CD4-positive, CD25-positive, alpha-beta regulatory T cell (primary cell): ENCODE results near the gene TIAM1. TPM values are rescaled to one million over a fixed set of nuclear protein-coding genes. Genes with fewer than 3 reads are reported as not detected.

ENCODE experiments used
- ATAC-seq, 2 donors: fragments of 150-1000 bp; cut with Tn5 transposase; one replicate each; pipeline ENCODE4 v1.10.0; 2021; ENCODE audit warnings: low read depth in 2 of 2, moderate number of reproducible peaks in 2 of 2, moderate library complexity in 1 of 2
- DNase-seq, 3 donors: peaks; one replicate each; pipeline versions ENCODE4 v3.0.0 to v3.0.0-alpha.2; 2012 to 2022; ENCODE audit warnings: mixed read lengths in 1 of 3
- H3K27ac ChIP-seq: one replicate; pipeline ENCODE4 v1.7.0; 2013; ENCODE audit warnings: mild to moderate bottlenecking, low read length; ENCODE audit not compliant: insufficient read depth, poor library complexity, severe bottlenecking
- H3K27me3 ChIP-seq: one replicate; pipeline ENCODE4 v1.7.0; 2013; ENCODE audit warnings: low read length; ENCODE audit not compliant: control insufficient read depth, insufficient read depth
- H3K36me3 ChIP-seq: one replicate; pipeline ENCODE4 v1.7.0; 2013; ENCODE audit warnings: mild to moderate bottlenecking, low read length, moderate library complexity; ENCODE audit not compliant: control insufficient read depth, insufficient read depth
- H3K4me1 ChIP-seq: 2 replicates; pipeline ENCODE4 v1.7.0; 2013; ENCODE audit warnings: mild to moderate bottlenecking, low read length; ENCODE audit not compliant: insufficient read depth, control insufficient read depth, poor library complexity, severe bottlenecking
- H3K4me3 ChIP-seq: one replicate; pipeline ENCODE4 v1.7.0; 2013; ENCODE audit warnings: low read depth, mild to moderate bottlenecking, low read length, moderate library complexity
- H3K9me3 ChIP-seq, 2 experiments: 1 replicate in 1 of 2; 2 replicates in 1 of 2; pipeline ENCODE4 v1.7.0; 2013; ENCODE audit warnings: low read length in 2 of 2, mild to moderate bottlenecking in 1 of 2, moderate library complexity in 1 of 2; ENCODE audit not compliant: control insufficient read depth in 2 of 2
- H3K27ac Mint-ChIP-seq, 3 donors: one replicate each; pipeline ENCODE4 v1.8.0; 2020 to 2022; ENCODE audit warnings: mild to moderate bottlenecking in 3 of 3, mixed read lengths in 3 of 3, moderate library complexity in 2 of 3
- H3K27me3 Mint-ChIP-seq: one replicate; pipeline ENCODE4 v1.8.0; 2022; ENCODE audit warnings: mild to moderate bottlenecking, mixed read lengths
- H3K36me3 Mint-ChIP-seq: one replicate; pipeline ENCODE4 v1.8.0; 2020; ENCODE audit warnings: mixed read lengths
- H3K4me1 Mint-ChIP-seq, 4 donors: one replicate each; pipeline ENCODE4 v1.8.0; 2020 to 2022; ENCODE audit warnings: mixed read lengths in 4 of 4, mild to moderate bottlenecking in 1 of 4
- H3K4me3 Mint-ChIP-seq, 4 donors: one replicate each; pipeline ENCODE4 v1.8.0; 2020 to 2022; ENCODE audit warnings: mild to moderate bottlenecking in 4 of 4, mixed read lengths in 4 of 4, moderate library complexity in 3 of 4
- H3K9me3 Mint-ChIP-seq, 7 donors: one replicate each; pipeline ENCODE4 v1.8.0; 2020 to 2022; ENCODE audit warnings: mixed read lengths in 7 of 7, mild to moderate bottlenecking in 3 of 7, moderate library complexity in 2 of 7
- polyA plus RNA-seq, 4 donors: library from polyadenylated mRNA; unstranded; fragments of 300-500 nt; fragmentation: Illumina TruSeq; gene quantifications; one replicate each; pipeline ENCODE4 v1.2.3, GENCODE V29; 2021
- total RNA-seq: library from RNA; stranded (reverse); gene quantifications from one replicate; pipeline ENCODE4 v1.2.3, GENCODE V29; 2022

TIAM1 gene
- total and polyA plus RNA-seq, 5 donors from 2014 or later = 31.1 to 142 (median 35.2) TPM

DNA sequence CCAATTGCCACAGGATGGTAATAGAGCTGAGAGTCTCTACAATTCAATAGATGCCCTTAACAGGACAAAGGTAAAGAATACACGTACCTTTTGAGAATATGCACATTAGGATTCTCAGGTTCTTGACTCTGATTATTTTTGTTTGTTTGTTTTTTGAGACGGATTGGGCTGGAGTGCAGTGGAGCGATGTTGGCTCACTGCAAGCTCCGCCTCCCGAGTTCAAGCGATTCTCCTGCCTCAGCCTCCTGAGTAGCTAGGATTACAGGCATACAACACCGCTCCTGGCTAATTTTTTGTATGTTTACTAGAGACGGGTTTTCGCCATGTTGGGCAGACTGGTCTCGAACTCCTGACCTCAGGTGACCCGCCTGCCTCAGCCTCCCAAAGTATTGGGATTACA, 48.4 kb downstream of the TIAM1 start:
- H3K4me1 Mint-ChIP-seq = peaks cover 0 to 3% (median 0%) of the 10 kb centered on the region in 4 donors
- no peak for ATAC-seq
- Histone ChIP-seq H3K4me3 (no peak overlapping the region), H3K4me1 (no peaks in the 10 kb centered on the region), H3K9me3 (no peaks in the 10 kb centered on the region), H3K27me3 (no peaks in the 10 kb centered on the region), H3K36me3 (no peaks in the 10 kb centered on the region), H3K27ac (no peak overlapping the region)
- peak overlapping the region in 1 of 3 donors; percentile 50 for H3K27ac Mint-ChIP-seq
- no peaks in the 10 kb centered on the region for H3K27me3 Mint-ChIP-seq
- DNase-seq = no peak
- peaks cover 5% of the 10 kb centered on the region for H3K36me3 Mint-ChIP-seq
- H3K4me3 Mint-ChIP-seq = no peak overlapping the region
- peaks cover 0 to 4% (median 0%) of the 10 kb centered on the region in 7 donors for H3K9me3 Mint-ChIP-seq

DNA sequence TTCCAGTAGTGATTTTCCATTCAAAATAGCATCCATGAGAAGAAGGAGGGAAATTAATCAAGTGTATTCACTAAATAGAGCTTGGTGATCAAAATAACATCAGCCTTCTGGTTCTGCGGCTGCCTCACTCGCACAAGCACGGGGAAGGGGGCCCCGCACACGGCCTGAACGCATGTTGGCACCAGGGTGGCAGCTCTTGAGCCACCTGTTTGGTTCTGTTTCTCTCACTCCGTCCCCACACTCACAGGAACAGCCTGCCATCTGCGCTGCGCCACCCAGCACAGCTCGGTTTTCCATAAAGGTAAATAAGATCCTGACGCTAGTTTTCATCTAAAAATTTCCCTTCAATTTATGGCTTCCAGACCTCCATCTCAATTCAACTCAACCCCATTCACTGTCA, 49.4 kb downstream of the TIAM1 start:
- H3K9me3 Mint-ChIP-seq = peaks cover 0 to 4% (median 0%) of the 10 kb centered on the region in 7 donors
- H3K27me3 Mint-ChIP-seq = no peaks in the 10 kb centered on the region
- H3K4me3 ChIP-seq = no peak overlapping the region
- no peak overlapping the region for H3K27ac Mint-ChIP-seq
- no peaks in the 10 kb centered on the region for H3K9me3 ChIP-seq
- no peak overlapping the region for H3K27ac ChIP-seq
- no peaks in the 10 kb centered on the region for H3K27me3 ChIP-seq
- H3K36me3 Mint-ChIP-seq = peaks cover 5% of the 10 kb centered on the region
- ATAC-seq (no peak), DNase-seq (no peak)
- H3K4me1 ChIP-seq = no peaks in the 10 kb centered on the region
- H3K36me3 ChIP-seq = no peaks in the 10 kb centered on the region
- peaks cover 0 to 3% (median 0%) of the 10 kb centered on the region in 4 donors for H3K4me1 Mint-ChIP-seq
- H3K4me3 Mint-ChIP-seq = no peak overlapping the region

DNA sequence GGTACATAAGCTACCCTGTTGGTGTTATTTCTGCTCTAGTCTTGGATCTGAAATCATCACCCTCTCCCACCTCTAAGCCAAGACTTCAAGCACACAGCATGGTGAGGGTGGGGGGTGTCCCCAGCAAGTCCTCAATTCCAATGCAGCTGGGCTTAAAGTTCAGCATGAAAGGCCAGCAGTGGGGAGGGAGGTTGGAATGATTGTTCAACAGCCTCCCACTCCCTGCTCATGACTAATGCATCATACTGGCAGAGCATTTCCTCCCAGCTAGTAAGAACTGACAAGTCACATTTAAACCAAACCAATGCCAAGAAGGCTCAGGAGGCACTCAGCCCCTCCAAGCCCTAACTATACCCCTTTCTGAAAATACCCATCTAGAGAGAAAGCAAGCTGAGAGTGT, 50.1 kb downstream of the TIAM1 start:
- peaks cover 0 to 3% (median 0%) of the 10 kb centered on the region in 4 donors for H3K4me1 Mint-ChIP-seq
- DNase-seq (no peak), ATAC-seq (no peak)
- H3K4me3 Mint-ChIP-seq = no peak overlapping the region
- Histone ChIP-seq H3K27me3 (no peaks in the 10 kb centered on the region), H3K36me3 (no peaks in the 10 kb centered on the region), H3K4me1 (no peaks in the 10 kb centered on the region), H3K4me3 (no peak overlapping the region), H3K27ac (no peak overlapping the region), H3K9me3 (no peaks in the 10 kb centered on the region)
- peaks cover 0 to 4% (median 0%) of the 10 kb centered on the region in 7 donors for H3K9me3 Mint-ChIP-seq
- no peak overlapping the region for H3K27ac Mint-ChIP-seq
- peaks cover 5% of the 10 kb centered on the region for H3K36me3 Mint-ChIP-seq
- H3K27me3 Mint-ChIP-seq = no peaks in the 10 kb centered on the region

DNA sequence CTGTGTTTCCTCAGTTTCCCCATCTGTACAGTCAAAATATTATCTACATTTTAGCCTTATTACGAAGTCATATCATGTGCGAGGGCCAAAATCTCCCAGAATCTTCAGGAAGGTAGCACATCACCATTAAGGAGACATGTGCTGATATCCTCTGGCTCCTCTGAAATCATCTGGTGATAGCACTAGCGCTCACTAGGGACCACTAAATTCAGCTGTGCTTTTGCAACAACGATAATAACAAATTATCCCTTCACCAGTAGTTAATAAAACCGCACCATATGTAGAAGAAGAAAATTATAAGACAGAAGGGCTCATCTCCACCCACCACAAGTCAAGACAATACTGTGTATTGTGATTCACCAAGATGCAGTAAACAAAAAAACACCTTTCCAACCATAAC, 53.3 kb downstream of the TIAM1 start:
- Mint-ChIP-seq H3K27me3 (no peaks in the 10 kb centered on the region), H3K27ac (no peak overlapping the region), H3K4me3 (no peak overlapping the region), H3K36me3 (peaks cover 8% of the 10 kb centered on the region), H3K4me1 (no peaks in the 10 kb centered on the region), H3K9me3 (peaks cover 0 to 13% (median 0%) of the 10 kb centered on the region in 7 donors)
- DNase-seq (no peak), ATAC-seq (no peak)
- Histone ChIP-seq H3K27me3 (no peaks in the 10 kb centered on the region), H3K4me1 (no peaks in the 10 kb centered on the region), H3K27ac (no peak overlapping the region), H3K9me3 (peaks cover 6 to 7% of the 10 kb centered on the region in 2 experiments), H3K36me3 (no peaks in the 10 kb centered on the region), H3K4me3 (no peak overlapping the region)

DNA sequence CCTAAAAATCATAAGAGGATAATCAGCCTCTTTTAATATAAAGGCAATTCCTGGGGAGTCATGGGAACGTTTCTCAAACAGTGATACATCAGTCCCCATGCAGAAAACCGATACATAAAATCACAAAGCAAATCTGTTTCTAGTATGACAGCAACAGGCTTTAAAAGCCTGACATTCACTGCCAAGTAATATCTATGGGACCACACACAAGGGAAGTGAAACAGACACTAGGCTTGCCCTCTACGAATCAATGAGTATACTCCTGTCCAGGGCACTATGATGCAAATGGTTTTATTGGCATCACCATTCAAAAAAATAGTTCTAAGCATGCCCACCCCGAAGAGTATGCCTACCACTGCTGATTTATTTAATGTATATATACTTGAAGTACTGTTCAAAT, 54.4 kb downstream of the TIAM1 start:
- no peaks in the 10 kb centered on the region for H3K27me3 ChIP-seq
- Mint-ChIP-seq H3K4me3 (no peak overlapping the region), H3K4me1 (peaks cover 0 to 5% (median 0%) of the 10 kb centered on the region in 4 donors), H3K9me3 (peaks cover 0 to 13% (median 0%) of the 10 kb centered on the region in 7 donors), H3K36me3 (peaks cover 8% of the 10 kb centered on the region), H3K27me3 (no peaks in the 10 kb centered on the region), H3K27ac (no peak overlapping the region)
- ATAC-seq (no peak), DNase-seq (no peak)
- no peak overlapping the region for H3K27ac ChIP-seq
- H3K4me1 ChIP-seq = no peaks in the 10 kb centered on the region
- H3K36me3 ChIP-seq = no peaks in the 10 kb centered on the region
- no peak overlapping the region for H3K4me3 ChIP-seq
- peaks cover 6 to 7% of the 10 kb centered on the region in 2 experiments for H3K9me3 ChIP-seq

DNA sequence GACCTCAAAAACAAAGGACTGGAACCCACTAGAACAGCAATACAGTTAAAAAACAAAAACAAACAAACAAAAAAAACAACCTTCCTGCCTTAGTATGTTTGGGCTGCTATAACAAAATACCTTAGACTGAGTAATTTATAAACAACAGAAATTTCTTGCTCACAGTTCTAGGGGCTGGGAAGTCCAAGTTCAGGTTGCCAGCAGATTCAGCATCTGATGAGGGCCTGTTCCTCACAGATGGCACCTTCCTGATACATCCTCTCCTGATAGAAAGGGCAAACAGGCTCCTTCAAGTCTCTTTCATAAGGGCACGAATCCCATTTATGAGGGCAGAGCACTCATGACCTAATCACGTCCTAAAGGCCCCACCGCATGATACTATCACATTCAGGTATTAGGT, 55.9 kb downstream of the TIAM1 start:
- H3K36me3 Mint-ChIP-seq = peaks cover 5% of the 10 kb centered on the region
- ATAC-seq (no peak), DNase-seq (no peak)
- Histone ChIP-seq H3K4me1 (peaks cover under 1% of the 10 kb centered on the region), H3K27me3 (no peaks in the 10 kb centered on the region), H3K9me3 (peaks cover 6 to 7% of the 10 kb centered on the region in 2 experiments), H3K4me3 (no peak overlapping the region), H3K36me3 (no peaks in the 10 kb centered on the region), H3K27ac (no peak overlapping the region)
- H3K27me3 Mint-ChIP-seq = no peaks in the 10 kb centered on the region
- peaks cover 0 to 13% (median 0%) of the 10 kb centered on the region in 7 donors for H3K9me3 Mint-ChIP-seq
- peaks cover 0 to 15% (median 2%) of the 10 kb centered on the region in 4 donors for H3K4me1 Mint-ChIP-seq
- H3K27ac Mint-ChIP-seq = no peak overlapping the region
- no peak overlapping the region for H3K4me3 Mint-ChIP-seq

DNA sequence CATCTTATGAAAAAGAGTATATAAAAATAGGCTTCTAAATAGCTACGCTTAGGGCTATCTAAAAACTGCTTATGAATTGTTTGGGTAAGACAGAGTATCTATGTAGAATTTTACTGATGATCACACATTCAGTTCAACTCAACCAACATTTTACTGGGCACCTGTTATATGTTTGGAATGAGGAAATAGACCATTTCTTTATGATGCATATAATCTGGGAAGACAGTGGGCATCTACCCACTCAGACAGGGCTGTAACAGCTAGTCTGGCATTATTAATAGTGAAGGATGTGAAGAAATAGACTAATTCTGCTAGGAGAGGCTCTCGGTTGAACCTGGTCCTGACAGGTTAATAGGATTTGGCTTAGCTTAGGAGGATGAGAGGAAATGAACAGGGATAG, 56.9 kb downstream of the TIAM1 start:
- peaks cover 6% of the 10 kb centered on the region for H3K4me1 ChIP-seq
- no peak overlapping the region for H3K27ac ChIP-seq
- ATAC-seq (no peak), DNase-seq (no peak)
- Mint-ChIP-seq H3K9me3 (peaks cover 0 to 13% (median 0%) of the 10 kb centered on the region in 7 donors), H3K27me3 (no peaks in the 10 kb centered on the region), H3K4me1 (peaks cover 0 to 25% (median 10%) of the 10 kb centered on the region in 4 donors), H3K36me3 (peaks cover 3% of the 10 kb centered on the region), H3K27ac (no peak overlapping the region), H3K4me3 (no peak overlapping the region)
- no peaks in the 10 kb centered on the region for H3K27me3 ChIP-seq
- no peak overlapping the region for H3K4me3 ChIP-seq
- H3K9me3 ChIP-seq = peaks cover 6 to 7% of the 10 kb centered on the region in 2 experiments
- no peaks in the 10 kb centered on the region for H3K36me3 ChIP-seq

DNA sequence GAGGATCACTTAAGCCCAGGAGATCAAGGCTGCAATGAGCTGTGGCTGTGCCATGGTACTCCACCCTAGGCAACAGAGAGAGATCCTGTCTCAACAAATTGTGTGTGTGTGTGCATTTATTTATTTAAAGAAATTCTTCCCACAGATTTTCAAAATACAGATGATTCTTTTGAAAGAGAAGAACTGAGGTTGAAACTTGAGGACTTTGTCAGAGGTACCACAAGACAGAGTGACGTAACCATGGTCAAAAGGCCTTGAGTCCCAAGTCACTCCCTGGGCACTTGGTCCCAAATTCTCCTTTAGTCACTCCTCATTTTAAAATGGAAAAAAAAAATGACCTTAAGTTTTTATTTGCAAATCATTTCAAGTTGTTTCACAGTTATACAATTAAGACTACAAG, 57.4 kb downstream of the TIAM1 start:
- Histone ChIP-seq H3K36me3 (no peaks in the 10 kb centered on the region), H3K4me1 (peaks cover 7% of the 10 kb centered on the region), H3K27me3 (no peaks in the 10 kb centered on the region), H3K9me3 (peaks cover 6 to 7% of the 10 kb centered on the region in 2 experiments), H3K4me3 (no peak overlapping the region), H3K27ac (no peak overlapping the region)
- Mint-ChIP-seq H3K4me1 (peaks cover 0 to 31% (median 11%) of the 10 kb centered on the region in 4 donors), H3K9me3 (peaks cover 0 to 13% (median 0%) of the 10 kb centered on the region in 7 donors), H3K27me3 (no peaks in the 10 kb centered on the region), H3K36me3 (peaks cover 5% of the 10 kb centered on the region), H3K27ac (no peak overlapping the region), H3K4me3 (no peak overlapping the region)
- DNase-seq (no peak), ATAC-seq (no peak)
